Measurements from ENCODE around the gene PSD4.
A peak's percentile ranks its signal among the peaks of the same experiment; 100 is the strongest.

The PSD4 gene

GRCh38 chr2:113221846-113222245 lies 48.1 kb downstream of the PSD4 start:
- no peak for DNase-seq (ENCODE audit: low read depth in 2 of 2)

- DNase-seq (ENCODE audit: low read depth in 2 of 2), result no peak
Measured at GRCh38 chr2:113223813-113224212, 50.0 kb downstream of the PSD4 start.

- DNase-seq (ENCODE audit: low read depth in 2 of 2), result no peak
Measured at GRCh38 chr2:113224647-113225236, 51.0 kb downstream of the PSD4 start.

- no peak for DNase-seq (ENCODE audit: low read depth in 2 of 2)
Measured at GRCh38 chr2:113225263-113226259, 51.8 kb downstream of the PSD4 start.

- DNase-seq (ENCODE audit: low read depth in 2 of 2), result no peak
Measured at GRCh38 chr2:113226462-113226861, 52.7 kb downstream of the PSD4 start.

GRCh38 chr2:113227290-113227689 lies 53.5 kb downstream of the PSD4 start:
- DNase-seq (ENCODE audit: low read depth in 2 of 2), result no peak

GRCh38 chr2:113227698-113228097 lies 53.9 kb downstream of the PSD4 start:
- DNase-seq (ENCODE audit: low read depth in 2 of 2), result no peak

- no peak for DNase-seq (ENCODE audit: low read depth in 2 of 2)
Measured at GRCh38 chr2:113228351-113228750, 54.6 kb downstream of the PSD4 start.

GRCh38 chr2:113228991-113229716 lies 55.4 kb downstream of the PSD4 start:
- no peak for DNase-seq (ENCODE audit: low read depth in 2 of 2)

- DNase-seq (ENCODE audit: low read depth in 2 of 2), result no peak
Measured at GRCh38 chr2:113229795-113230194, 56.0 kb downstream of the PSD4 start.

- no peak for DNase-seq (ENCODE audit: low read depth in 2 of 2)
Measured at GRCh38 chr2:113230531-113230930, 56.8 kb downstream of the PSD4 start.

- no peak for DNase-seq (ENCODE audit: low read depth in 2 of 2)
Measured at GRCh38 chr2:113231064-113231463, 57.3 kb downstream of the PSD4 start.

GRCh38 chr2:113232123-113232522 lies 58.4 kb downstream of the PSD4 start:
- no peak for DNase-seq (ENCODE audit: low read depth in 2 of 2)

GRCh38 chr2:113232740-113233139 lies 59.0 kb downstream of the PSD4 start:
- no peak for DNase-seq (ENCODE audit: low read depth in 2 of 2)

- DNase-seq (ENCODE audit: low read depth in 2 of 2), result no peak
Measured at GRCh38 chr2:113233593-113234550, 60.1 kb downstream of the PSD4 start.

GRCh38 chr2:113234721-113235346 lies 61.1 kb downstream of the PSD4 start:
- no peak for DNase-seq (ENCODE audit: low read depth in 2 of 2)

- peak; percentile 5 to 34 for DNase-seq (ENCODE audit: low read depth in 2 of 2)
Measured at GRCh38 chr2:113235347-113236226, 61.8 kb downstream of the PSD4 start.

- no peak for DNase-seq (ENCODE audit: low read depth in 2 of 2)
Measured at GRCh38 chr2:113236367-113237159, 62.8 kb downstream of the PSD4 start.

- no peak for DNase-seq (ENCODE audit: low read depth in 2 of 2)
Measured at GRCh38 chr2:113237604-113238160, 63.9 kb downstream of the PSD4 start.

Data from stimulated activated CD4-positive, alpha-beta T cell treated with anti-CD3 and anti-CD28 coated beads, Interleukin-1b, Interleukin-23, amount 100 ng/mL, for 1 hour (primary cell).